Neural progenitor cell (in vitro differentiated cells): ENCODE data around the gene JAKMIP2.

ENCODE experiments used
- CTCF ChIP-seq: fragments of 200-600 bp; sonication (generic); IDR thresholded peaks from 2 replicates; pipeline ENCODE4 v1.5.1; 2017; ENCODE audit warnings: antibody characterized with exemption, mild to moderate bottlenecking
- EZH2 ChIP-seq: fragments of 200-600 bp; sonication (generic); IDR thresholded peaks from 2 replicates; pipeline ENCODE4 v1.6.1; 2017; ENCODE audit warnings: antibody characterized with exemption, mild to moderate bottlenecking, moderate library complexity
- EZH2phosphoT487 ChIP-seq: fragments of 200-600 bp; sonication (generic); IDR thresholded peaks from 2 replicates; pipeline ENCODE4 v1.6.1; 2017; ENCODE audit warnings: antibody characterized with exemption

GRCh38 chr5:147673791-147674190, 108.7 kb downstream of the JAKMIP2 start:
- no peak for TF ChIP-seq EZH2
- TF ChIP-seq CTCF, result no peak
- no peak for TF ChIP-seq EZH2phosphoT487
